Neuronal stem cell (in vitro differentiated cells): ENCODE data around the gene AFAP1L2.
"Not testable (repeated sequence)": the region's sequence is repeated elsewhere in the genome, so short reads cannot be mapped to it uniquely, and the experiment has no call there.

Experiments
- DNase-seq: peaks from one replicate; pipeline ENCODE4 v3.0.0-alpha.2; 2013; ENCODE audit warnings: low spot score
- H2AFZ ChIP-seq: one replicate; pipeline ENCODE4 v1.6.1; 2013; ENCODE audit warnings: mild to moderate bottlenecking, low read length, inconsistent platforms
- H2AK5ac ChIP-seq: 2 replicates; pipeline ENCODE4 v1.6.1; 2013; ENCODE audit warnings: low read depth, mild to moderate bottlenecking, inconsistent platforms, low read length, moderate library complexity, mixed read lengths
- H2BK120ac ChIP-seq: 2 replicates; pipeline ENCODE4 v1.6.1; 2013; ENCODE audit warnings: low read depth, mild to moderate bottlenecking, inconsistent platforms, low read length, moderate library complexity, mixed read lengths
- H2BK12ac ChIP-seq: one replicate; pipeline ENCODE4 v1.6.1; 2013; ENCODE audit warnings: low read length, inconsistent platforms
- H2BK15ac ChIP-seq: 2 replicates; pipeline ENCODE4 v1.6.1; 2013; ENCODE audit warnings: mild to moderate bottlenecking, low read length, inconsistent platforms, mixed read lengths
- H2BK5ac ChIP-seq: one replicate; pipeline ENCODE4 v1.6.1; 2013; ENCODE audit warnings: inconsistent platforms, mild to moderate bottlenecking, low read length, moderate library complexity
- H3K14ac ChIP-seq: one replicate; pipeline ENCODE4 v1.6.1; 2013; ENCODE audit warnings: low read length, inconsistent platforms
- H3K18ac ChIP-seq: 2 replicates; pipeline ENCODE4 v1.6.1; 2013; ENCODE audit warnings: low read length, inconsistent platforms
- H3K23ac ChIP-seq: 2 replicates; pipeline ENCODE4 v1.6.1; 2013; ENCODE audit warnings: low read depth, mild to moderate bottlenecking, mixed read lengths, low read length, inconsistent platforms; ENCODE audit not compliant: poor library complexity
- H3K27ac ChIP-seq: replicated peaks from 3 replicates; pipeline ENCODE4 v1.5.1; 2013; ENCODE audit warnings: low read length, inconsistent platforms
- H3K27me3 ChIP-seq, 3 experiments: 2 replicates each; pipeline ENCODE4 v1.6.1; 2013; ENCODE audit warnings: low read length in 3 of 3, mild to moderate bottlenecking in 2 of 3, inconsistent platforms in 1 of 3, low read depth in 1 of 3, mixed read lengths in 1 of 3, moderate library complexity in 1 of 3; ENCODE audit not compliant: control insufficient read depth in 3 of 3, insufficient read depth in 3 of 3
- H3K36me3 ChIP-seq, 2 donors: replicated peaks in 1 of 2; 2 replicates each; pipeline ENCODE4 v1.6.1; 2013; ENCODE audit warnings: low read length in 2 of 2; ENCODE audit not compliant: control insufficient read depth in 2 of 2, insufficient read depth in 2 of 2
- H3K4ac ChIP-seq: 2 replicates; pipeline ENCODE4 v1.6.1; 2013; ENCODE audit warnings: inconsistent platforms, mild to moderate bottlenecking, low read length, moderate library complexity
- H3K4me1 ChIP-seq, 2 donors: 1 replicate in 1 of 2; 2 replicates in 1 of 2; pipeline ENCODE4 v1.6.1; 2013; ENCODE audit warnings: low read length in 2 of 2, low read depth in 1 of 2; ENCODE audit not compliant: control insufficient read depth in 2 of 2, insufficient read depth in 1 of 2
- H3K4me2 ChIP-seq: one replicate; pipeline ENCODE4 v1.6.1; 2013; ENCODE audit warnings: mild to moderate bottlenecking, low read length, inconsistent platforms; ENCODE audit not compliant: insufficient read depth, poor library complexity, severe bottlenecking
- H3K4me3 ChIP-seq, 2 donors: 2 replicates each; pipeline ENCODE4 v1.5.1; 2013; ENCODE audit warnings: low read length in 2 of 2, mild to moderate bottlenecking in 2 of 2, inconsistent platforms in 1 of 2, moderate library complexity in 1 of 2
- H3K79me1 ChIP-seq: one replicate; pipeline ENCODE4 v1.6.1; 2013; ENCODE audit warnings: low read depth, mild to moderate bottlenecking, inconsistent platforms, low read length, moderate library complexity
- H3K9ac ChIP-seq: one replicate; pipeline ENCODE4 v1.6.1; 2013; ENCODE audit warnings: mild to moderate bottlenecking, low read depth, low read length, inconsistent platforms; ENCODE audit not compliant: poor library complexity
- H3K9me3 ChIP-seq, 2 donors: replicated peaks in 1 of 2; 2 replicates each; pipeline versions ENCODE3 to v1.6.1; 2013; ENCODE audit warnings: low read length in 2 of 2, mild to moderate bottlenecking in 2 of 2, inconsistent platforms in 1 of 2, low read depth in 1 of 2, mixed read lengths in 1 of 2, moderate library complexity in 1 of 2; ENCODE audit not compliant: control insufficient read depth in 2 of 2, insufficient read depth in 1 of 2
- H4K8ac ChIP-seq: one replicate; pipeline ENCODE4 v1.6.1; 2013; ENCODE audit warnings: low read depth, mild to moderate bottlenecking, inconsistent platforms, low read length, moderate library complexity
- H4K91ac ChIP-seq: one replicate; pipeline ENCODE4 v1.6.1; 2013; ENCODE audit warnings: low read length, low read depth, mild to moderate bottlenecking, inconsistent platforms; ENCODE audit not compliant: poor library complexity
- WGBS, 2 donors: extraction: QIAGEN DNeasy Blood & Tissue Kit; methylation state at CpG; one replicate each; pipeline ENCODE4 v1.1.7; 2013; ENCODE audit warnings: missing lambda C conversion rate in 2 of 2, mixed read lengths in 1 of 2; ENCODE audit not compliant: insufficient read length in 2 of 2, insufficient replicate concordance in 1 of 2; ENCODE audit errors: extremely low coverage in 2 of 2; 5-methylcytosine and 5-hydroxymethylcytosine counted together

The AFAP1L2 gene

DNA sequence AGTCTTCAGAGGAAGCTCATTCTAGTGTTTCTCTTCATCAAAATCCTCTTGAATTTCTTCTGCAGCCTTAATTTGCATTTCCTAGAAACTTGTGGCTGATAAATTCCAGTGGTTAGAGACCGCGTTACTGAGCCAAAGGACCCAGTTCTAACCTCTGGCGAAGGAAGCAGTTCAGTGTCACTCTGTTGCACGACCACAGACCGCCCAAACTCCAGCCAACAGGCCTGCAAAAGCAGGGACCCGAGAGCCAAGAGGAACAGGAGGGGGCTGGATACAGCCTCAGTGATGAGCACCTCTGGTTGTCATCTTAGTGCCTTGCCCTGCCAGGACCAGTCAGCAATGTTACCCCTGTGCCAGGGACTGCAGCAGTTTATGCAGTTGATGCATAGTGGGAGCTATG lies 70.0 kb downstream of the AFAP1L2 start:
- Histone ChIP-seq H3K4ac (no peak overlapping the region), H3K9ac (no peak overlapping the region), H3K36me3 (no peaks in the 10 kb centered on the region), H2BK120ac (no peak overlapping the region), H2BK15ac (peak overlapping the region; percentile 77), H2BK12ac (peak overlapping the region; percentile 30), H3K14ac (no peak overlapping the region), H3K4me1 (peaks cover 17 to 21% of the 10 kb centered on the region in 2 donors), H4K91ac (no peak overlapping the region), H3K79me1 (no peaks in the 10 kb centered on the region), H3K18ac (peak overlapping the region; percentile 25), H3K4me3 (no peak overlapping the region), H4K8ac (no peak overlapping the region), H3K27me3 (no peaks in the 10 kb centered on the region), H2AK5ac (peak overlapping the region; percentile 15), H3K23ac (no peak overlapping the region), H2BK5ac (no peak overlapping the region), H3K9me3 (no peaks in the 10 kb centered on the region), H3K27ac (no peak overlapping the region), H3K4me2 (no peak overlapping the region), H2AFZ (peak overlapping the region; percentile 43)
- no peak for DNase-seq
- WGBS, 2 donors, result no CpG with 5 or more reads among the region's 6 CpGs

DNA sequence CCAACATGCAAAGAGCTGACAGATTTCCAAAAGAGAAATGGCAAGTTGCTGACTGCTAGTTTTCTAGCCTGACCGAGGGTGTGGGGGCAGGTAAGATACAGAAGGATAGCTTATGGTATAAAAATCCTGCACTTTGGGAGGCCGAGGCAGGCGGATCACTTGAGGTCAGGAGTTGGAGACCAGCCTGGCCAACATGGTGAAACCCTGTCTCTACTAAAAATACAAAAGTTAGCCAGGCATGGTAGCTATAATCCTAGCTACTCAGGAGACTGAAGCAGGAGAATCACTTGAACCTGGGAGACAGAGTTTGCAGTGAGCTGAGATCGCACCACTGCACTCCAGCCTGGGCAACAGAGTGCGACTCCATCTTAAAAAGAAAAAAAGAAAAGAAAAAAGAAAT lies 70.9 kb downstream of the AFAP1L2 start:
- H3K18ac ChIP-seq, H3K4me3 ChIP-seq, H2BK12ac ChIP-seq, H3K79me1 ChIP-seq, H2BK5ac ChIP-seq, H3K4me2 ChIP-seq, H3K27me3 ChIP-seq, H3K9me3 ChIP-seq, H2AK5ac ChIP-seq, H2BK120ac ChIP-seq, DNase-seq, H3K27ac ChIP-seq, H2AFZ ChIP-seq, H4K8ac ChIP-seq, H3K36me3 ChIP-seq, H2BK15ac ChIP-seq, H4K91ac ChIP-seq, H3K4ac ChIP-seq, H3K14ac ChIP-seq, H3K9ac ChIP-seq, H3K23ac ChIP-seq: not testable (repeated sequence)
- no CpG with 5 or more reads among the region's 5 CpGs for WGBS, 2 donors
- H3K4me1 ChIP-seq, result peaks cover 17 to 21% of the 10 kb centered on the region in 2 donors

DNA sequence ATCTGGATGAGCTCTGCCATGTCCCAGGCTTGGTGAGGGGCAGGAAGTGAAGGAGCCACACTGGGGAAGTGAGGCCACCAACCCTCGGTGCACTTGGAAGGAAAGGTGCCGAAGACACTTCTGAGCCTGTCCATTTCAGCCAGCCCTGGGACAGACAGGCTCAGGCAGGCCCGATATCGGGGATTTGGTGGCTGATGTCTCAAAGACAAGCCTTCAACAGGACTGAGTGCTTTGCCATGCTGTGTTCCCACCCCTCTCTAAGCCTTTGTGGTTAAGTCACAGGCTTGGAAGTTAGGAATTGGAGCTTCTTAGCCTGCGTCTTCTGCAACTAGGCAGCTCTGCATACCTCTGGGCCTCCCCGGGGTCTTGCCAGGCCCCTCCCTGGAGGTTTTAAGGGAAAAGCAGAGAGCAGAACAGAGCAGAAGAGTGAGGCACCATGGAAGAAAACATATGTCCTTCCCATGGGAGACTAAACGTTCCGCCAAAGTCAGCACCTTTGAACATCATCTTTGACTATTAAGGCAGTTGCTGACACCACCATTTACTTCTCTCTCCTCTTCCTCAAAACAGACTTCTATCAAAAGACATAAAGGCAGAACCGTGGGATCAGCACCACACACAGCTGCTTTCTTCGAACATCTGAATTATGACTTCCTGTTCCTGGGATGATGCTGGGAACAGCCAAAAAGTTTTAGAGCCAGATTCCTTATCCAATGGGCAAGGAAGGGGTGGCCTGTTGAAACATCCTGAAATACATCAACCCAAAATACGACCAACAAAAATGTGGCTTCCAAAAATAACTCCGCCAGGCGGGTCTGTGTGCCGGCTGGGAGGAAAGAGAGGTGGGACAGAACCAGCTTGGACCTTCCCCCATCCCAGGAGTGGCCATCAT lies 71.8 kb downstream of the AFAP1L2 start:
- Histone ChIP-seq H3K4me1 (peaks cover 12 to 15% of the 10 kb centered on the region in 2 donors), H3K9me3 (no peaks in the 10 kb centered on the region), H2AFZ (no peak overlapping the region), H3K36me3 (no peaks in the 10 kb centered on the region), H2AK5ac (peak overlapping the region; percentile 53), H3K4ac (no peak overlapping the region), H2BK15ac (no peak overlapping the region), H2BK5ac (no peak overlapping the region), H2BK120ac (no peak overlapping the region), H2BK12ac (no peak overlapping the region), H3K14ac (no peak overlapping the region), H3K9ac (no peak overlapping the region), H3K23ac (no peak overlapping the region), H3K27me3 (no peaks in the 10 kb centered on the region), H3K18ac (peak overlapping the region; percentile 5), H3K27ac (no peak overlapping the region), H3K4me3 (no peak overlapping the region), H3K4me2 (no peak overlapping the region), H3K79me1 (no peaks in the 10 kb centered on the region), H4K91ac (no peak overlapping the region), H4K8ac (no peak overlapping the region)
- DNase-seq, result no peak
- no CpG with 5 or more reads among the region's 14 CpGs for WGBS, 2 donors

DNA sequence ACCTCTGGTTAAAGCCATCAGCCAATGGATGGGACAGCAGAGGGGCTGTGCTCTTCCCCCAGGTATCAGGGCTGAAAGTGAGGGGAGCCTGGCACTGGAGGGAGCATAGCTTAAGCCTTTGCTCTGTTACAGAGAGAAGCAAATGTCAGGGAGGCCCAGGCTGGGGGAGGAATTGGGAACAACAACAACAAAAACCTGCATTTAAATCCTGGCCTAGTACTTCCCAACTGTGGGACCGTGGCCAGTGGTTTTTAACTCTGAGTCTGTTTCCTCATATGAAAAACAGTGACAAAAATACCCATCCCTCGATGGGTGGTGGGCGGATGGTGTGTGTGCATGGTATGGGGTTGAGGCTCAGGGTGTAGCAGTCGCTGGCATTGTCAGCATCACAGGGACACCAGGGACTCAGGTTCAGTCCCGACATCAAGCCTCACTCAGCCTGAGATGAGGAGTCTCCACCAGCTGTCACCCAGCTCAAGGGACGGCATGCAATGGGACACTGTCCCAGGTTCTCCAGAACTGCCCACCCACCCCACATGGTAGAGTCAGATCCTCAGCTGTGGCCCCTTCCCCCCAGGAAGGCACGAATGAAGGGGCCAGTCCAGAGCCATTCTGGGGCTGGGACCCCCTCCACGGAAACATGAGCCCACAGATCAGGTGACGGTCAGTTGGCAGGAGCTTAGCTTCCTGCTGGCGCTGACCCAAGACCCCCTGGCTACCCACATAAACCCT lies 74.5 kb downstream of the AFAP1L2 start:
- no peak overlapping the region for H2AK5ac ChIP-seq
- no peaks in the 10 kb centered on the region for H3K79me1 ChIP-seq
- WGBS, 2 donors, result no CpG with 5 or more reads among the region's 10 CpGs
- no peaks in the 10 kb centered on the region for H3K36me3 ChIP-seq
- H3K4me2 ChIP-seq, result no peak overlapping the region
- H3K4me1 ChIP-seq, result peaks cover 8 to 17% of the 10 kb centered on the region in 2 donors
- no peak overlapping the region for H3K4me3 ChIP-seq
- no peak overlapping the region for H4K8ac ChIP-seq
- peak overlapping the region; percentile 9 for H2BK15ac ChIP-seq
- peak overlapping the region; percentile 42 for H2BK12ac ChIP-seq
- no peaks in the 10 kb centered on the region for H3K27me3 ChIP-seq
- peak overlapping the region; percentile 44 for H2AFZ ChIP-seq
- H4K91ac ChIP-seq, result no peak overlapping the region
- DNase-seq, result no peak
- H3K9ac ChIP-seq, result peak overlapping the region; percentile 10
- H3K23ac ChIP-seq, result no peak overlapping the region
- H2BK120ac ChIP-seq, result peak overlapping the region; percentile 35
- no peak overlapping the region for H3K27ac ChIP-seq
- H3K4ac ChIP-seq, result no peak overlapping the region
- H3K18ac ChIP-seq, result peak overlapping the region; percentile 78
- peak overlapping the region; percentile 43 for H2BK5ac ChIP-seq
- no peaks in the 10 kb centered on the region for H3K9me3 ChIP-seq
- no peak overlapping the region for H3K14ac ChIP-seq
